ENCODE results near the gene FAM20C. TPM values are rescaled to one million over a fixed set of nuclear protein-coding genes. Genes with fewer than 3 reads are reported as not detected.

Gene FAM20C
- total and polyA plus RNA-seq, 10 of the 15 experiments (the other 5 are each of a cell fraction or from before 2014, with no cell fraction given) = 0.44 TPM; not detected in 9

- TF ChIP-seq RFX5 (IDR thresholded peaks at IDR 0.05; ENCODE audit: low read depth, low read length) = no peak
These were observed 99.2 kb downstream of the FAM20C start (continued) for GRCh38 chr7:291373-292092.

DNA sequence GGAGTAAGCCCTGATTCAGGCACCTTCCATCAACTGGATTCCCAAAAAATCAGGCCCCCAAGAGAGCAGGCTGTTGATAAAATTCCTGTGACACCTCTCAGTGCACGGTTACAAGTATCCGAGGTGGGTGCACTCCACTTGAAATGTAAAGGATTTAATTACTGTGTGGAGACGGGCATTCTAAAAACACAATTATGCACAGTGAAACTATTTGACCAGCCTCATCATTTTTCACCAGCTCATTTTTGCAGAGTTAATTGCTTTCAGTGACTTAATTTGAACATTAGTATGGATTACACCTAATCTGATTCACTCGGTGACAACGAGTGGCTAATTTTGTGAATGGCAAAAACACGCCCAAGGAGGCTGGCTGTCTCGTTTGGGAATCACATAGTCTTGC lies 99.9 kb downstream of the FAM20C start:
- TF ChIP-seq ELK1 (IDR thresholded peaks at IDR 0.05; ENCODE audit: low read depth, low read length) (no peak), ZNF24 (IDR thresholded peaks at IDR 0.05) (no peak), RAD51 (IDR thresholded peaks at IDR 0.05) (no peak), TAF1 (IDR thresholded peaks at IDR 0.05; ENCODE audit: borderline replicate concordance, low read depth, low read length) (no peak), SREBF2 (IDR thresholded peaks at IDR 0.05; ENCODE audit: low read length) (no peak), EGR1 (IDR thresholded peaks at IDR 0.05; ENCODE audit: borderline replicate concordance in 1 of 2, low read depth in 2 of 2, low read length in 2 of 2) (no peak), RBBP5 (conservative IDR thresholded peaks at IDR 0.05) (no peak), SRF (IDR thresholded peaks at IDR 0.05; ENCODE audit: low read depth in 2 of 2, low read length in 2 of 2) (no peak), SUZ12 (IDR thresholded peaks at IDR 0.05; ENCODE audit: unreplicated experiment) (no peak), STAT1 (conservative IDR thresholded peaks at IDR 0.05) (no peak), STAT3 (IDR thresholded peaks at IDR 0.05; ENCODE audit: low read depth, low read length) (no peak)
- no peak overlapping the region for H3K4me2 ChIP-seq (ENCODE audit: control insufficient read depth, insufficient read depth)
- peaks cover 2% of the 10 kb centered on the region; the same call in 2 of the 3 replicates for H3K9me3 ChIP-seq (replicated peaks; ENCODE audit: control insufficient read depth, insufficient read depth, low read length)
- WGBS (ENCODE audit: insufficient coverage, insufficient replicate concordance, low lambda C conversion rate, missing lambda C conversion rate) = 52% methylated on average over 7 of the region's 7 CpGs
- H3K4me1 ChIP-seq (ENCODE audit: control insufficient read depth, insufficient read depth, low read length) = no peaks in the 10 kb centered on the region
- no peak overlapping the region for H3K4me3 ChIP-seq
- ChIA-PET POLR2A (no interaction called here), CTCF (interaction anchor here (0.7 kb wide), 1 partner anchor 581 kb away, joined by 3 read pairs; no protein-coding TSS in a partner anchor), RAD21 (ENCODE audit: unreplicated experiment) (no interaction called here), SMC1A (ENCODE audit: uncharacterized antibody, unreplicated experiment) (no interaction called here)
- H3K79me2 ChIP-seq (ENCODE audit: control insufficient read depth, insufficient read depth, low read length) = no peaks in the 10 kb centered on the region
- no peak for ATAC-seq
- no peaks in the 10 kb centered on the region for H3K27me3 ChIP-seq (replicated peaks in 1 of 2; ENCODE audit: control insufficient read depth in 2 of 2, insufficient read depth in 2 of 2, low read length in 1 of 2)
- intact Hi-C loops (cut with micrococcal nuclease; ENCODE audit: unreplicated experiment) = no loop called here
- H3K9ac ChIP-seq (ENCODE audit: control insufficient read depth, insufficient read depth, low read length) = no peak overlapping the region
- in situ Hi-C loops (cut with MboI) = no loop called here
- H4K20me1 ChIP-seq (ENCODE audit: control insufficient read depth, insufficient read depth) = no peaks in the 10 kb centered on the region
- FAIRE-seq = no peak
- DNase-seq (ENCODE audit: low read depth, low spot score) = no peak
- no TSS peak for BruUV-seq (replicated peaks)
- no peaks in the 10 kb centered on the region for H3K36me3 ChIP-seq (ENCODE audit: control insufficient read depth in 2 of 2, insufficient read depth in 2 of 2, low read length in 1 of 2)
- no peak overlapping the region for H3K27ac ChIP-seq (ENCODE audit: control insufficient read depth, insufficient read depth)
- no peak overlapping the region for H2AFZ ChIP-seq (ENCODE audit: control insufficient read depth, low read depth, low read length)
